Activated B cell treated with CpG ODN at 0.5 μM for 24 hours (primary cell): ENCODE measurements around the gene AKNA. TPM values are rescaled to one million over a fixed set of nuclear protein-coding genes. Genes with fewer than 3 reads are reported as not detected.

Source experiments
- ATAC-seq: fragments of 200-7000 bp; cut with Tn5 transposase; one replicate; pipeline ENCODE4 v1.10.0; 2021; ENCODE audit warnings: low read depth, mild to moderate bottlenecking, moderate library complexity
- CTCF ChIA-PET: fragments of 350-600 bp; sonication (Branson Sonifier 250); formaldehyde crosslinking; loops from one replicate; lab custom pipeline; 2021; ENCODE audit warnings: antibody characterized with exemption; lab: Charles Lee
- POLR2A ChIA-PET: fragments of 350-600 bp; sonication (Branson Sonifier 250); formaldehyde crosslinking; loops from one replicate; lab custom pipeline; 2021; ENCODE audit warnings: antibody characterized with exemption; lab: Charles Lee
- DNase-seq: peaks from one replicate; pipeline ENCODE4 v3.0.0; 2022
- H3K27ac Mint-ChIP-seq: one replicate; pipeline ENCODE4 v1.8.0; 2020; ENCODE audit warnings: mixed read lengths
- H3K27me3 Mint-ChIP-seq: one replicate; pipeline ENCODE4 v1.8.0; 2021; ENCODE audit warnings: mixed read lengths
- H3K36me3 Mint-ChIP-seq: one replicate; pipeline ENCODE4 v1.8.0; 2021; ENCODE audit warnings: low read depth, mixed read lengths
- H3K4me1 Mint-ChIP-seq: one replicate; pipeline ENCODE4 v1.8.0; 2021; ENCODE audit warnings: mixed read lengths
- H3K4me3 Mint-ChIP-seq: one replicate; pipeline ENCODE4 v1.8.0; 2020; ENCODE audit warnings: mild to moderate bottlenecking, mixed read lengths
- H3K9me3 Mint-ChIP-seq: one replicate; pipeline ENCODE4 v1.8.0; 2020; ENCODE audit warnings: mixed read lengths
- CTCF ChIP-seq: fragments of 200-600 bp; IDR thresholded peaks from one replicate; pipeline ENCODE4 v1.8.0; 2022; ENCODE audit warnings: antibody characterized with exemption, mild to moderate bottlenecking
- intact Hi-C: fragments of 100-400 bp; cut with micrococcal nuclease; formaldehyde crosslinking; loops from one replicate; pipeline ENCODE4 v1.15.1; 2024
- total RNA-seq: library from RNA; stranded (reverse); gene quantifications from 2 replicates; pipeline ENCODE4 v1.2.3, GENCODE V29; 2022

Gene AKNA
- total RNA-seq, 1 donor from 2014 or later, result 322 TPM

- Mint-ChIP-seq H3K36me3 (no peaks in the 10 kb centered on the region), H3K9me3 (no peaks in the 10 kb centered on the region), H3K4me1 (peaks cover 9% of the 10 kb centered on the region), H3K27ac (no peak overlapping the region), H3K27me3 (no peaks in the 10 kb centered on the region), H3K4me3 (no peak overlapping the region)
- ChIA-PET CTCF (interaction anchor here (1.5 to 5.6 kb wide), 2 partner anchors 189 to 251 kb away, joined by 5 to 126 read pairs; no protein-coding TSS in a partner anchor), POLR2A (interaction anchor here (1.1 to 23.4 kb wide), 2 partner anchors 35 to 250 kb away, joined by 5 to 913 read pairs; no protein-coding TSS in a partner anchor)
- TF ChIP-seq CTCF, result no peak
- ATAC-seq (no peak), DNase-seq (no peak)
- intact Hi-C loops, result no loop called here
These were observed 15.5 kb upstream of the AKNA start for GRCh38 chr9:114403153-114403756.

GRCh38 chr9:114401344-114401743, 13.6 kb upstream of the AKNA start:
- TF ChIP-seq CTCF, result no peak
- Mint-ChIP-seq H3K4me1 (peaks cover 23% of the 10 kb centered on the region), H3K27me3 (no peaks in the 10 kb centered on the region), H3K4me3 (no peak overlapping the region), H3K36me3 (peaks cover 16% of the 10 kb centered on the region), H3K9me3 (no peaks in the 10 kb centered on the region), H3K27ac (peak overlapping the region; percentile 30)
- intact Hi-C loops, result no loop called here
- no peak for DNase-seq
- ATAC-seq, result no peak
- POLR2A ChIA-PET, result interaction anchor here (0.9 to 23.4 kb wide), 4 partner anchors 16 to 215 kb away, joined by 3 to 913 read pairs (median 157); partner anchors contain the start of gene AKNA
- CTCF ChIA-PET, result interaction anchor here (1.1 kb wide), 1 partner anchor 62 kb away, joined by 3 read pairs; no protein-coding TSS in a partner anchor

GRCh38 chr9:114400772-114401171, 13.0 kb upstream of the AKNA start:
- CTCF ChIA-PET, result interaction anchor here (1.1 kb wide), 1 partner anchor 61 kb away, joined by 3 read pairs; no protein-coding TSS in a partner anchor
- ATAC-seq (no peak), DNase-seq (no peak)
- intact Hi-C loops, result no loop called here
- Mint-ChIP-seq H3K9me3 (no peaks in the 10 kb centered on the region), H3K4me3 (no peak overlapping the region), H3K27me3 (no peaks in the 10 kb centered on the region), H3K4me1 (peaks cover 29% of the 10 kb centered on the region), H3K27ac (no peak overlapping the region), H3K36me3 (peaks cover 22% of the 10 kb centered on the region)
- POLR2A ChIA-PET, result interaction anchor here (0.9 to 23.4 kb wide), 3 partner anchors 16 to 216 kb away, joined by 3 to 913 read pairs (median 311); partner anchors contain the start of gene AKNA
- TF ChIP-seq CTCF, result no peak

GRCh38 chr9:114400219-114400618, 12.4 kb upstream of the AKNA start:
- POLR2A ChIA-PET, result interaction anchor here (0.6 to 23.4 kb wide), 4 partner anchors 15 to 498 kb away, joined by 3 to 913 read pairs (median 170); partner anchors contain the start of gene AKNA
- DNase-seq, result no peak
- intact Hi-C loops, result no loop called here
- peaks cover 29% of the 10 kb centered on the region for H3K4me1 Mint-ChIP-seq
- H3K27me3 Mint-ChIP-seq, result no peaks in the 10 kb centered on the region
- TF ChIP-seq CTCF, result no peak
- ATAC-seq, result no peak
- H3K9me3 Mint-ChIP-seq, result no peaks in the 10 kb centered on the region
- no peak overlapping the region for H3K27ac Mint-ChIP-seq
- no peak overlapping the region for H3K4me3 Mint-ChIP-seq
- H3K36me3 Mint-ChIP-seq, result peaks cover 27% of the 10 kb centered on the region
- CTCF ChIA-PET, result interaction anchor here (0.7 to 1.2 kb wide), 3 partner anchors 35 to 62 kb away, joined by 3 read pairs; no protein-coding TSS in a partner anchor

- Mint-ChIP-seq H3K4me3 (no peak overlapping the region), H3K36me3 (peaks cover 35% of the 10 kb centered on the region), H3K9me3 (no peaks in the 10 kb centered on the region), H3K27me3 (no peaks in the 10 kb centered on the region), H3K27ac (no peak overlapping the region), H3K4me1 (peaks cover 37% of the 10 kb centered on the region)
- ChIA-PET CTCF (interaction anchor here (1.2 kb wide), 1 partner anchor 61 kb away, joined by 3 read pairs; no protein-coding TSS in a partner anchor), POLR2A (interaction anchor here (0.6 to 23.4 kb wide), 5 partner anchors 14 to 105 kb away, joined by 4 to 913 read pairs (median 30); partner anchors contain the start of gene AKNA)
- no peak for DNase-seq
- ATAC-seq, result no peak
- intact Hi-C loops, result loop anchor here (10.0 kb wide), 1 partner anchor 495 kb away; no protein-coding TSS in a partner anchor
- no peak for TF ChIP-seq CTCF
These were observed 11.6 kb upstream of the AKNA start for GRCh38 chr9:114399381-114399780.
